Liver (tissue), 3 donors: ENCODE data around the gene CD300LB.

ENCODE experiments used
- CTCF ChIP-seq: fragments of 150-350 bp; IDR thresholded peaks from 2 replicates; pipeline ENCODE4 v1.5.1; 2017; ENCODE audit warnings: improper control_type of control experiment, low read depth, low read length; ENCODE audit not compliant: missing input control
- EGR1 ChIP-seq, 2 donors: IDR thresholded peaks; 2 replicates each; pipeline ENCODE4 v1.6.1; 2016 to 2018; ENCODE audit warnings: antibody characterized with exemption in 2 of 2, low read depth in 2 of 2
- FOXA1 ChIP-seq: IDR thresholded peaks from 2 replicates; pipeline ENCODE4 v1.6.1; 2016; ENCODE audit warnings: antibody characterized with exemption
- FOXA2 ChIP-seq: IDR thresholded peaks from 2 replicates; pipeline ENCODE4 v1.6.1; 2016; ENCODE audit warnings: antibody characterized with exemption
- GABPA ChIP-seq, 2 donors: IDR thresholded peaks in 1 of 2; conservative IDR thresholded peaks in 1 of 2; 2 replicates each; pipeline ENCODE4 v1.6.1; 2016; ENCODE audit warnings: antibody characterized with exemption in 2 of 2, mild to moderate bottlenecking in 1 of 2, moderate library complexity in 1 of 2
- JUND ChIP-seq, 2 donors: IDR thresholded peaks; 2 replicates each; pipeline ENCODE4 v1.6.1; 2016; ENCODE audit warnings: antibody characterized with exemption in 2 of 2
- MAX ChIP-seq: IDR thresholded peaks from 2 replicates; pipeline ENCODE4 v1.6.1; 2016; ENCODE audit warnings: antibody characterized with exemption
- RAD21 ChIP-seq, 2 donors: IDR thresholded peaks; 2 replicates each; pipeline ENCODE4 v1.6.1; 2016; ENCODE audit warnings: antibody characterized with exemption in 2 of 2, mild to moderate bottlenecking in 2 of 2
- REST ChIP-seq: IDR thresholded peaks from 2 replicates; pipeline ENCODE4 v1.6.1; 2016; ENCODE audit warnings: antibody characterized with exemption, mild to moderate bottlenecking
- RXRA ChIP-seq, 2 donors: IDR thresholded peaks; 2 replicates each; pipeline ENCODE4 v1.6.1; 2017 to 2018; ENCODE audit warnings: antibody characterized with exemption in 2 of 2, mild to moderate bottlenecking in 1 of 2
- SP1 ChIP-seq: IDR thresholded peaks from 2 replicates; pipeline ENCODE4 v1.6.1; 2018; ENCODE audit warnings: antibody characterized with exemption, mild to moderate bottlenecking
- YY1 ChIP-seq: IDR thresholded peaks from 2 replicates; pipeline ENCODE4 v1.6.1; 2016; ENCODE audit warnings: antibody characterized with exemption, mild to moderate bottlenecking
- ZBTB33 ChIP-seq: IDR thresholded peaks from 2 replicates; pipeline ENCODE4 v1.6.1; 2016; ENCODE audit warnings: antibody characterized with exemption
- donor health status: healthy.
- donor health status: healthy.

GRCh38 chr17:74546586-74546985 is 15.3 kb upstream of the CD300LB start:
- no peak for TF ChIP-seq RAD21 (IDR thresholded peaks at IDR 0.05)
- no peak for TF ChIP-seq CTCF
- no peak for TF ChIP-seq MAX
- TF ChIP-seq GABPA (IDR thresholded peaks at IDR 0.05 in 1 of 2, conservative IDR thresholded peaks at IDR 0.05 in 1 of 2): no peak
- TF ChIP-seq JUND (IDR thresholded peaks at IDR 0.05): no peak
- no peak for TF ChIP-seq REST
- TF ChIP-seq SP1: no peak
- no peak for TF ChIP-seq EGR1 (IDR thresholded peaks at IDR 0.05; ENCODE audit: low read depth in 2 of 2)
- no peak for TF ChIP-seq YY1
- TF ChIP-seq FOXA2: no peak
- TF ChIP-seq ZBTB33: no peak
- TF ChIP-seq RXRA (IDR thresholded peaks at IDR 0.05): no peak
- no peak for TF ChIP-seq FOXA1
